GM12878 (cell line): Measurements from ENCODE around the gene NR2F6. TPM values are rescaled to one million over a fixed set of nuclear protein-coding genes. Genes with fewer than 3 reads are reported as not detected.

Source experiments
- ATAC-seq: fragments of 200-7000 bp; cut with Tn5 transposase; 3 replicates; pipeline ENCODE4 v1.9.1; 2020; ENCODE audit warnings: mild to moderate bottlenecking, moderate library complexity
- BruUV-seq: library from RNA; stranded (reverse); fragments of 400-500 nt; replicated peaks from 2 replicates; lab custom pipeline; 2021; lab: Mats Ljungman, UMichigan
- CTCF ChIA-PET: fragments of 300-600 bp; sonication (Branson Sonifier 250); formaldehyde crosslinking; extraction: SDS; loops from one replicate; lab custom pipeline; 2021; ENCODE audit warnings: inconsistent platforms; lab: Yijun Ruan, JAX
- POLR2A ChIA-PET: fragments of 350-600 bp; formaldehyde crosslinking; extraction: SDS; loops from one replicate; lab custom pipeline; 2021; ENCODE audit warnings: inconsistent platforms; lab: Charles Lee
- RAD21 ChIA-PET: fragments of 300-600 bp; sonication (Branson Sonifier 250); formaldehyde crosslinking; loops from one replicate; lab custom pipeline; 2023; ENCODE audit warnings: antibody characterized with exemption; ENCODE audit not compliant: unreplicated experiment; lab: Charles Lee
- SMC1A ChIA-PET: fragments of 300-600 bp; sonication (Branson Sonifier 250); formaldehyde crosslinking; loops from one replicate; lab custom pipeline; 2023; ENCODE audit not compliant: unreplicated experiment, uncharacterized antibody; lab: Charles Lee
- DNase-seq: peaks from one replicate; pipeline ENCODE4 v3.0.0-alpha.2; 2011; ENCODE audit warnings: low read depth, low spot score
- FAIRE-seq: peaks from 3 replicates; lab custom pipeline; 2011; peaks lifted over from hg19 to GRCh38; lab: Jason Lieb, UNC
- H2AFZ ChIP-seq: 2 replicates; pipeline ENCODE4 v1.6.0; 2011; ENCODE audit warnings: low read depth, low read length, control low read depth; ENCODE audit not compliant: control insufficient read depth
- H3K27ac ChIP-seq: 2 replicates; pipeline ENCODE4 v1.5.1; 2011; ENCODE audit warnings: control low read depth; ENCODE audit not compliant: control insufficient read depth, insufficient read depth
- H3K27me3 ChIP-seq, 2 experiments: replicated peaks in 1 of 2; 2 replicates each; pipeline versions ENCODE4 v1.6.0 to v1.6.1; 2011; ENCODE audit warnings: low read length in 1 of 2; ENCODE audit not compliant: control insufficient read depth in 2 of 2, insufficient read depth in 2 of 2
- H3K36me3 ChIP-seq, 2 experiments: 2 replicates each; pipeline ENCODE4 v1.5.1; 2011; ENCODE audit warnings: low read length in 1 of 2; ENCODE audit not compliant: control insufficient read depth in 2 of 2, insufficient read depth in 2 of 2
- H3K4me1 ChIP-seq: 2 replicates; pipeline ENCODE4 v1.6.1; 2011; ENCODE audit warnings: mild to moderate bottlenecking, low read length, moderate library complexity, mixed read lengths; ENCODE audit not compliant: control insufficient read depth, insufficient read depth
- H3K4me2 ChIP-seq: 2 replicates; pipeline ENCODE4 v1.6.0; 2011; ENCODE audit warnings: control low read depth; ENCODE audit not compliant: control insufficient read depth, insufficient read depth
- H3K4me3 ChIP-seq: fragments of 200-600 bp; sonication (generic); 2 replicates; pipeline ENCODE4 v1.5.1; 2016
- H3K79me2 ChIP-seq: 2 replicates; pipeline ENCODE4 v1.6.0; 2011; ENCODE audit warnings: low read length; ENCODE audit not compliant: control insufficient read depth, insufficient read depth
- H3K9ac ChIP-seq: 2 replicates; pipeline ENCODE4 v1.8.0; 2011; ENCODE audit warnings: low read length, control low read depth, mixed read lengths; ENCODE audit not compliant: control insufficient read depth, insufficient read depth
- H3K9me3 ChIP-seq: replicated peaks from 3 replicates; pipeline ENCODE4 v1.5.1; 2011; ENCODE audit warnings: mild to moderate bottlenecking, low read length; ENCODE audit not compliant: control insufficient read depth, insufficient read depth
- H4K20me1 ChIP-seq: 2 replicates; pipeline ENCODE4 v1.6.0; 2011; ENCODE audit not compliant: control insufficient read depth, insufficient read depth
- BMI1 ChIP-seq: fragments of 450-650 bp; IDR thresholded peaks from 2 replicates; pipeline ENCODE4 v1.6.1; 2016; ENCODE audit warnings: mild to moderate bottlenecking, moderate library complexity, borderline replicate concordance
- FOS ChIP-seq: IDR thresholded peaks from 3 replicates; pipeline ENCODE4 v1.6.1; 2011; ENCODE audit warnings: borderline replicate concordance; ENCODE audit not compliant: insufficient read length; ENCODE audit errors: extremely low read depth
- GATAD2B ChIP-seq: fragments of 450-650 bp; conservative IDR thresholded peaks from 2 replicates; pipeline ENCODE4 v1.6.1; 2017; ENCODE audit warnings: low read depth, mild to moderate bottlenecking, moderate library complexity
- KAT2A ChIP-seq: conservative IDR thresholded peaks from 2 replicates; pipeline ENCODE4 v1.6.1; 2011; ENCODE audit warnings: low read depth, low read length; ENCODE audit not compliant: control insufficient read depth
- LARP7 ChIP-seq: fragments of 450-650 bp; IDR thresholded peaks from 2 replicates; pipeline ENCODE4 v1.6.1; 2017; ENCODE audit warnings: mild to moderate bottlenecking
- MXI1 ChIP-seq: fragments of 150-350 bp; IDR thresholded peaks from 2 replicates; pipeline ENCODE4 v1.6.1; 2011; ENCODE audit warnings: low read depth, mild to moderate bottlenecking, inconsistent platforms, low read length, improper control_type of control experiment
- NFYB ChIP-seq: IDR thresholded peaks from 2 replicates; pipeline ENCODE4 v1.6.1; 2011; ENCODE audit warnings: low read depth, mild to moderate bottlenecking, low read length, improper control_type of control experiment, moderate library complexity; ENCODE audit not compliant: insufficient read depth
- NKRF ChIP-seq: fragments of 450-650 bp; conservative IDR thresholded peaks from 2 replicates; pipeline ENCODE4 v1.6.1; 2017; ENCODE audit warnings: mild to moderate bottlenecking, moderate library complexity
- POLR2AphosphoS2 ChIP-seq: IDR thresholded peaks from 2 replicates; pipeline ENCODE4 v1.6.1; 2011; ENCODE audit warnings: low read depth, mild to moderate bottlenecking, low read length, improper control_type of control experiment, moderate library complexity
- RAD21 ChIP-seq: IDR thresholded peaks from 2 replicates; pipeline ENCODE4 v1.6.1; 2011; ENCODE audit warnings: mild to moderate bottlenecking, low read depth, low read length, moderate library complexity; ENCODE audit not compliant: insufficient read depth
- RBBP5 ChIP-seq: fragments of 200-600 bp; sonication (generic); conservative IDR thresholded peaks from 2 replicates; pipeline ENCODE4 v1.6.1; 2016
- SMARCA5 ChIP-seq: fragments of 450-650 bp; IDR thresholded peaks from 2 replicates; pipeline ENCODE4 v1.6.1; 2017; ENCODE audit warnings: mild to moderate bottlenecking
- ZBTB40 ChIP-seq: fragments of 450-650 bp; IDR thresholded peaks from 2 replicates; pipeline ENCODE4 v1.6.1; 2016; ENCODE audit warnings: mild to moderate bottlenecking, moderate library complexity, borderline replicate concordance
- WGBS: methylation state at CpG from one replicate; pipeline ENCODE4 v1.1.6; 2016; ENCODE audit warnings: low lambda C conversion rate; ENCODE audit not compliant: insufficient replicate concordance, insufficient coverage; ENCODE audit errors: missing lambda C conversion rate; 5-methylcytosine and 5-hydroxymethylcytosine counted together
- in situ Hi-C: fragments of 300-500 bp; cut with MboI; formaldehyde crosslinking; loops from 9 replicates; pipeline ENCODE4 v1.14.3; 2018; ENCODE audit warnings: mixed read lengths
- intact Hi-C: fragments of 100-400 bp; cut with micrococcal nuclease; formaldehyde crosslinking; loops from one replicate; pipeline ENCODE4 v1.14.2; 2022; ENCODE audit not compliant: unreplicated experiment
- polyA plus RNA-seq, 11 experiments: library from polyadenylated mRNA; depleted of rRNA in 4 of 11; unstranded in 6 of 11; stranded (reverse) in 5 of 11; fragments of >200 nt; fragmentation: Nextera tagmentation in 4 of 11; fragmentation: Illumina TruSeq in 1 of 11; extraction: Ambion mirVana in 4 of 11; extraction: Trizol in 1 of 11; gene quantifications; 1 replicate in 1 of 11; 2 replicates in 10 of 11; pipeline versions ENCODE4 v1.2.1 to v1.2.3, GENCODE V29; 2011 to 2016; ENCODE audit warnings: inconsistent platforms in 2 of 11, missing spikeins in 2 of 11, low read depth in 1 of 11
- total RNA-seq, 4 experiments: library from RNA; depleted of rRNA in 3 of 4; stranded (reverse); fragments of >200 nt in 3 of 4; fragmentation: Illumina TruSeq in 1 of 4; extraction: Trizol in 1 of 4; gene quantifications; 2 replicates each; pipeline versions ENCODE4 v1.2.1 to v1.2.3, GENCODE V29; 2013 to 2021

Gene NR2F6
- total and polyA plus RNA-seq, 10 of the 15 experiments (the other 5 are each of a cell fraction or from before 2014, with no cell fraction given): 0.18 to 15.5 (median 6.1) TPM

GRCh38 chr19:17244618-17245534 lies 843 bp downstream of the NR2F6 start:
- ATAC-seq (no peak), DNase-seq (no peak), FAIRE-seq (no peak)
- intact Hi-C loops: no loop called here
- Histone ChIP-seq H3K9me3 (no peaks in the 10 kb centered on the region), H3K36me3 (peaks cover 0 to 2% of the 10 kb centered on the region in 2 experiments; a peak in 1 of 4 replicates), H3K4me3 (peak overlapping the region; percentile 70), H3K4me2 (peak overlapping the region; percentile 77), H3K9ac (peak overlapping the region; percentile 24), H2AFZ (peak overlapping the region; percentile 9; the same call in 1 of the 2 replicates), H3K27ac (no peak overlapping the region), H4K20me1 (no peaks in the 10 kb centered on the region), H3K79me2 (peaks cover 7% of the 10 kb centered on the region), H3K4me1 (peaks cover 14% of the 10 kb centered on the region), H3K27me3 (no peaks in the 10 kb centered on the region)
- WGBS: under 1% methylated on average over 73 of the region's 100 CpGs
- RAD21 ChIA-PET: interaction anchor here (1.1 kb wide), 1 partner anchor 16 kb away, joined by 4 read pairs; no protein-coding TSS in a partner anchor
- CTCF ChIA-PET: no interaction called here
- SMC1A ChIA-PET: no interaction called here
- POLR2A ChIA-PET: interaction anchor here (0.5 to 1.4 kb wide), 3 partner anchors 10 to 45 kb away, joined by 3 to 4 read pairs (median 3); partner anchors contain the start of gene BABAM1
- in situ Hi-C loops: no loop called here
- no TSS peak for BruUV-seq
- TF ChIP-seq FOS: no peak
- TF ChIP-seq POLR2AphosphoS2: no peak
- no peak; the same call in 1 of the 2 replicates for TF ChIP-seq ZBTB40
- no peak for TF ChIP-seq MXI1
- no peak for TF ChIP-seq KAT2A
- TF ChIP-seq NFYB: no peak
- TF ChIP-seq SMARCA5: 0 out of 2 replicates have a peak, but pooled peaks have one; percentile 39
- TF ChIP-seq RAD21: no peak
- peak; percentile 63; the same call in 1 of the 2 replicates for TF ChIP-seq GATAD2B
- TF ChIP-seq BMI1: no peak
- peak; percentile 53; the same call in 1 of the 2 replicates for TF ChIP-seq LARP7
- no peak for TF ChIP-seq NKRF
- TF ChIP-seq RBBP5: no peak
